Mucosa of gallbladder (tissue), 1 donor: ENCODE results near the gene PIR. TPM values are rescaled to one million over a fixed set of nuclear protein-coding genes. Genes with fewer than 3 reads are reported as not detected.

ENCODE experiments used
- DNase-seq: peaks from one replicate; pipeline ENCODE4 v3.0.0-alpha.2; 2020; ENCODE audit warnings: low spot score
- total RNA-seq: library from RNA; stranded (reverse); gene quantifications from one replicate; pipeline ENCODE4 v1.2.1, GENCODE V29; 2021
- donor health status: DM: no; HTN: no; CAD: no.

PIR gene
- total RNA-seq, 1 donor from 2014 or later = 25.1 TPM

- DNase-seq = no peak
Observed at GRCh38 chrX:15483891-15484290, 9.2 kb downstream of the PIR start.

DNA sequence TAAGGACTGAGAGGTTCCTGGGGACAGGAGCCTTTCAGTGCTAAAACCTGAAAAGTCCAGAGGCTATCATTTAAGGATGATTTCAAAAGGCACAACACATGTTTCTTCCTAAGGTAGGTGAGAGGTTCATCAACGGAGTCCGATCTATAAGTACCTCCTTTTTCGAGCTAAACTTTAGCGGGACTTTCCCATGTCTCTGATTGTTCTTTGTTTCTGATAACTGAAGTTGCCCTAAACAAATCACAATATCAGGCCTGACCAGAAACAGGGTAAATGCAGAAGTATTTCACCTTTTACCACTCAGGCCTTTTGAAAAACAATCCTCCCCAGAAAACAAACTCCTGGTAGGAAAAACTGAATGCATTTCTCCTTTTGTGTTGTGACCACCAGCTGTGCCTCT, 17.6 kb downstream of the PIR start:
- DNase-seq = no peak

DNA sequence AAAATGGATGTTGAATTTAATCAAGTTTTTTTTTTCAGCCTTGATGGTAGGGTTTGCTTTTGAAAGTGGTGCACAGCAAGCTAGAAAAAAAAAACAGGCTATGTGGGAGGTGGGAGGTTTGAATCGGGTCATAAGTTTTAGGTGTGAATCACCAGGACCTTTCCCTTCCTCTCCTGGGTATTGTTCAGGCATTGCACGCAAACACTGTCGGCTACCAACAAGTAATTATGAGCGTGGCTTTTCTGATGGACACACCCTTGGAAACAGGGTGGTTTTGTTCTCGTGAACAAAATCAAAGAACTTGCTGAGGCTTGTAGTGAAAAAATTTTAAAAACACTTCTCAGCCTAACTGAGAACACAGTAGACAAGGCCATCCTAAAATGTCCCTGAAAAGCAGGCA, 18.1 kb downstream of the PIR start:
- DNase-seq = no peak

GRCh38 chrX:15474028-15474427, 19.1 kb downstream of the PIR start:
- no peak for DNase-seq

GRCh38 chrX:15472531-15472930, 20.6 kb downstream of the PIR start:
- no peak for DNase-seq

- peak; percentile 60 for DNase-seq
Observed at GRCh38 chrX:15471028-15471427, 22.1 kb downstream of the PIR start.

DNA sequence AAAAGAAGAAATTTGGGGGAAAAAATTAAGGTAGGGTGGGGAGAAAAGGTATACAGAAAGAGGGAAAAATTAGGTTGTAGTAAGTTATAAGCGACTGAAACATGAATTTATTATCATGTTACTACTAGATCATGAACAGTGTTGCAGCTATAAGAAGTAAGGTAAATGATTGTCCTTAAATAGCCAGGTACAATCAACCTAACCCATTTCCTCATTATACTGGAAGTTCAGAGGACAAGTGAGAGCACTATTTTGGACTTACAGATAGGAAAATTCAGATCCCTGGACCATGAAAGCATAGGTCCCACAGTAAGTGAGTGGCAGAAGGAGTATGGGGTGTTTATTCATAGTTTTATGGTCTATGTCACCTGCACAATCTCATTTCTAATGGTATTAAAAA, 23.5 kb downstream of the PIR start:
- no peak for DNase-seq

DNA sequence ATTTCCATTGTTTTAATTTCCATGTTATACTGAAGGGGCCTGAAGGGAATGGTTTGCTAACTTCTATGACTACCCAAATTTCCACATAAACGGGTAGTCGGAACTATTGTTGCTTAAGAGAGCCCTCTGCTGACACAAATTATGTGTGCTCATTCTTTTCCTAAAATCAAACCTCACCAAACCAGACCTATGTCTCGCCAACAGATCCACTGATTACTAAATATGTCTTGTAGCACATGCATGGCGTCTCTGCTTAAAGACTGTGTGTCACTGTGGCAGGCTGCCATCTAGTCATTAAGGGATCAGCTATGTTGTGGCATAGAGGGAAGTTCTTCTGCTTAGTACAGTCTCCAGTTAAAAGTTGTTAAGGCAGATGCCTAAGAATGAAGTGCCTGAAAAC, 25.1 kb downstream of the PIR start:
- DNase-seq = no peak

- no peak for DNase-seq
Observed at GRCh38 chrX:15465896-15466651, 27.1 kb downstream of the PIR start.

- DNase-seq = no peak
Observed at GRCh38 chrX:15465347-15465746, 27.8 kb downstream of the PIR start.

GRCh38 chrX:15464704-15465103, 28.4 kb downstream of the PIR start:
- no peak for DNase-seq

DNA sequence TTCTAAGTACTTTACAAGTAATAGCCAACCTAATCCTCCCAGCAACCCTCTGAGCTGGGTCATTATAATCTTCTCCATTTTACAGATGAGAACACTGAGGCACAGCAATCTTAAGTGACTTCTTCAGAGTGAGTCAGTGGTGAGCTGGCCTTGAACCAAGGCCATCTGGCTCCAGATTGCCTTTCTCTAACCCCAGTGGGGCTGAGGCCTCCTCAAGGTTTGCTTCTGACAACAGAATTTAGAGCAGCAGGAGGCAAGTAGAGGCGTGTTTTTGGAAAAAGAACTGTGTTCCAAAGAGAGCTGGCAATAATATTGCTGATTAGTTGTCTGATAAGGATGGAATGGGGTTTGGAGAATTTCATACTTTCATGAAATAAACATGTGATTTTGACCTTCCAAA, 41.2 kb downstream of the PIR start:
- DNase-seq = no peak

DNA sequence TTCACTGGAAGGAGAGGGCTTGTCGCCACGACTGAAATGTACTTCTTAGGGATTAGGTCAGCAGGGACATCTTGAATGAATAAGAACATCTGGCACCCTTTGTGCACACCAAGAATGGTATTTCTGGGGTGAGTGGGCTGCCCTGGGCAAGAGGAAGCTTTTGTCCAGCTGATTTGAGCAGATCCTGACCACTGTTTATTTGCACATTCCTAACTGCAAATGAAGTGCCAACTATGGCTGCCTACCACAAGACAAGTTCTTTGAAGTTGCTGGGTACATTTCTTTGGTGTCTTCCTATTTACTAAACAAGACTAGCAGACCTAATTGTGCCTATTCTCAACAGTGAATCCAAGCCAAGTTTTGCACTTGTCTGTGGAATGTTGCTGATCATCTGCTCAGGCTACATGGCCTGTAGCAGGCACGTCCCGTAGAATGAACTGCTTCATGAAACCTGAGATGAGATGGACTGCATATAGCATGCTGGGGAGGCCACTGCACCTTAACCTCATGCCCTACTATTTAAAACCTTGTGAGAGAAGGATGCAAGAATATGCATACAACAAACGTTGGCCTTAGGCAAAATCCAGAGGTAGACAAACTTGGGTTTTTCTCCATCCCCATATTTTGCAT, 45.0 kb downstream of the PIR start:
- DNase-seq = no peak

DNA sequence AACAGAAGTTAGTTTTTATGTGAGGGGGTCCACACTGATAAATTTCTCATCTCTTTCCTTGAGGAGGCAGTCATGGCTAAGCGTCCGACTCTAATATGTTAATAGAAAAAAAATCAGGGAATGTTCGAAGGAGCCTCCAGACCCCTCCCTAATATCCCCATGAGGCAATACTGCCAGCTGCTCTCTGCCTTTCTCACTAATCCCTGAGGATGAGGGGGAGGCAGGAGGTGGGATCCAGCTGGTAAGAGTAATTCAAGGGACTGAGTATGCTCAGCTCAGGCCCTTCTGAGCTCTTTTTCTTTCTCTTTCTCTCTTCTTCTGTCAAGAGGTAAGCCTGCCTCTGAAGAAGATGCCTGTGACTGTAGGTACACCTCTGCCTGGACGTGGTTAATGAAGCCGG, 51.7 kb downstream of the PIR start:
- no peak for DNase-seq

DNA sequence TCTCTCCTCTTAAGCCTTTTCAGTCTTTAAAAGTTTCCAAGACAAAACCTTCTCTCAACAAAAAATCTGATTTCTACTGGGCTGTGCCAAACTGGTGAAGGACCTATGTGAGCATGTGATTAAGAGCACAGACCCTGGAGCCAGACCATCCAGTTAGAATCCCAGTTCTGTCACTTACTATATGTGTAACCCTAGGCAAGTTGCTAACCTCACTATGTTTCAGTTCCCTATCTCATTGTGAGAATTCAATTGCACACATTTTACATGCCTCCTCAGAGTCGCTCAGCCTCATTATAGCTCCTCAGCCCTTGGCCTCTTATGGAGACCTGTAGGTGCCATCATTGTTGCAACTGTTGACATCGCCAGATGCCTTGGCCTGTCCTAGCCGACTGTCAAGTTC, 54.8 kb downstream of the PIR start:
- no peak for DNase-seq

- no peak for DNase-seq
Observed at GRCh38 chrX:15437724-15438123, 55.4 kb downstream of the PIR start.

- DNase-seq = no peak
Observed at GRCh38 chrX:15435836-15436619, 57.1 kb downstream of the PIR start.

DNA sequence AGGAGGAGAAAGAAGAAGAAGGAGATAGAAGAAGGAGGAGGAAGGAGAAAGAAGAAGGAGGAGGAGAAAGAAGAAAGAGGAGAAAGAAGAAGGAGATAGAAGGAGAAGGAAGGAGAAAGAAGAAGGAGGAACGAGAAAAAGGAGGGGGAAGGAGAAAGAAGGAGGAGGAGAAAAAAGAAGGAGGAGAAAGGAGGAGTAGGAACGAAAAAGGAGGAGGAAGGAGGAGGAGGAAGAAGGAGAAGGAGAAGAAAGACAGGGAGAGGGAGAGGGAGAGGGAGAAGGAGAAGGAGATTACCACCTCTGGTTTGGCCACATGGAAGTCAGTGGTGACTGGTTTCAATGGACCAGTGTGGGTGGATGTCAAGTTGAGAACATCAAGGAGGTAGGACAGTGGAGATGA, 58.9 kb downstream of the PIR start:
- DNase-seq = no peak

- no peak for DNase-seq
Observed at GRCh38 chrX:15430584-15430983, 62.5 kb downstream of the PIR start.

DNA sequence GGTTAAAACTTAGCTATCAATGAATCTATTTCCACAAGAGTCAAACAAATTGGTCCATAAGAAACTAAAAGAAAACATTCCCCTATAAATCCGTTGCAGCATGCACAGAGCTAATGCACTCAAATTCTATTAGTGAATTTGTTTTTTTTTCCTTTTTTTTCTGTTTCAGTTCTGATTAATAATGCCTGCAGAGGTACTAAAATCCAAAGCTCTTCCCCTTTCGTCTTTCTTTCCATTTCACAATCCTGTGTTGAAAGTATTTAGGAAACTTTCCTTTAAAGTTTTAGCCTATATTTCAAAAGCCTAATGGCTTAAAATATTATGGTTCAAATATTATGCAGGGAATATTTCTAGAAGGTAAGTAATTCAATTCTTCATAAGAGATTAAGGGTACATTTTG, 63.1 kb downstream of the PIR start:
- DNase-seq = no peak

DNA sequence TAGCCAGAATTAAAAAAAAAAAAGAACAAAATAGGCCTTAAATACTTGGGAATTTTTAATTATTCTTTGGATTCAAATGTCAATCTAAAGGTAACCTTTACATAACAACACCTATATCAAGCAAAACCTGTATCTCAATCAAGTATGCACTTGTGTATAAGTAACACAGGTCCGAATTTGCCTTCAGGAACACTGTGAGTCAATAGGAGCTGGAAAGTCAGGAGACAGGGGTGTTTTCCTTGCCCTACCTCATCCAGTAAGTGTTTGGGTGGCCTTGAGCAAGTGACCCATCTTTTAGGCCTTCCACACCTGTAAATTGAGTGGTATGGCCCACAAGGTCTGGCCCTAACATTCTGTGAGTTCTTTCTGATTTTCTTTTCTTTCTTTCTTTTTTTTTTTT, 68.1 kb downstream of the PIR start:
- DNase-seq = no peak

DNA sequence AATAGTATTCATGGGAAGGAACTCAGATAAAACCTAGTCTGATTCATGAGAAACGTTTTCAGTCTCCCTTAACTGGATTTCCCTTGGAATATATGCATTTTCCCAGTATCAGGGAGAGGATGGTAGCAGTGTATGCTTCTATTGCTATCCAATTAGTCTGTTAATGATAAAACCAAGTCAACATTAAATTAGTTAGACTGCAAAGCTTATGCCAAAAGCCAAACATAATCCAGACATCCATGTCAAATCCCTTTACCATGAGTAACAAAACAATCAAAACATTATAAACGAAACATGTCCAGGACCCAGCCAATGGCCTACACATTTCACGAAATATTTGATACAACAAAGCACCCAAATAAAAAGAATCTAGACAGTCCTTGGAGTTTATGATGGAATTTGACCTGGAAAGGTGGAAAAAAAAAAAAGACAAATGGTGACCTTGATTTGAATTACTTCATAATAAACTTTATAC, 74.4 kb downstream of the PIR start:
- DNase-seq = no peak
